Measurements from ENCODE around the gene PRAMEF6.
"Not testable (repeated sequence)": the region's sequence is repeated elsewhere in the genome, so short reads cannot be mapped to it uniquely, and the experiment has no call there.

The PRAMEF6 gene

DNA sequence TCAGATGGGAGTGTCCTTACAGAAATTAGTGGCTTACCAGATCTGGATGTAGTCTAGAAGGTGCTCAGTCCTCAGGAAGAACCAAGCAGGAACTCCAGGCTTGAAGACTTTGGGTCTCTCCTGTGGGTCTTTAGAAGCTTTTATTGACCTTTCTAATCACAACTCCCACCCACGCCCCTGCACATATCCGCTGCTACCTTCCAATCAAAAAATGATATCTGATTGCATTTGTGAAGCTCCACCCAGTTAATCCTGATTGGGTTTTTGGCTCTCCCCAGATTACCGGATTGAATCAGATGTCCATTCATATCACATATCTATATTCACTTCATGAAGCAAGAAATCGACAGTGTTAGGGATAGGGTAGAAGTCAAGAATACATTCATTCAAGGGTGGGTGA is at the start of gene PRAMEF6:
Gene PRAMEF6, minus strand, starts transcription at position 101 of the 400 bp plus-strand sequence. CDS start 5,062 bp downstream, outside the sequence.
- not testable (repeated sequence) for H3K27ac Mint-ChIP-seq; H3K9me3 Mint-ChIP-seq; DNase-seq; H3K4me1 Mint-ChIP-seq; H3K4me3 Mint-ChIP-seq; H3K36me3 Mint-ChIP-seq (ENCODE audit: low read depth); H3K27me3 Mint-ChIP-seq (ENCODE audit: low read depth, poor library complexity)

GRCh38 chr1:12924368-12924767 is 23.0 kb downstream of the PRAMEF6 start:
- DNase-seq; H3K36me3 Mint-ChIP-seq (ENCODE audit: low read depth); H3K27ac Mint-ChIP-seq; H3K9me3 Mint-ChIP-seq; H3K4me1 Mint-ChIP-seq; H3K27me3 Mint-ChIP-seq (ENCODE audit: low read depth, poor library complexity); H3K4me3 Mint-ChIP-seq: not testable (repeated sequence)

- not testable (repeated sequence) for H3K4me3 Mint-ChIP-seq; DNase-seq; H3K36me3 Mint-ChIP-seq (ENCODE audit: low read depth); H3K27ac Mint-ChIP-seq; H3K27me3 Mint-ChIP-seq (ENCODE audit: low read depth, poor library complexity); H3K4me1 Mint-ChIP-seq; H3K9me3 Mint-ChIP-seq
Measured at GRCh38 chr1:12921749-12922148, 25.6 kb downstream of the PRAMEF6 start.

GRCh38 chr1:12916310-12916709 is 31.1 kb downstream of the PRAMEF6 start, which contains the start of gene PRAMEF7:
Gene PRAMEF7 (plus strand): TSS chr1:12916610. CDS start chr1:12917693, 1,083 bp downstream.
- DNase-seq; H3K9me3 Mint-ChIP-seq; H3K27me3 Mint-ChIP-seq (ENCODE audit: low read depth, poor library complexity); H3K36me3 Mint-ChIP-seq (ENCODE audit: low read depth); H3K27ac Mint-ChIP-seq; H3K4me3 Mint-ChIP-seq; H3K4me1 Mint-ChIP-seq: not testable (repeated sequence)

- not testable (repeated sequence) for H3K27ac Mint-ChIP-seq; H3K27me3 Mint-ChIP-seq (ENCODE audit: low read depth, poor library complexity); DNase-seq; H3K9me3 Mint-ChIP-seq; H3K36me3 Mint-ChIP-seq (ENCODE audit: low read depth); H3K4me1 Mint-ChIP-seq; H3K4me3 Mint-ChIP-seq
Measured at GRCh38 chr1:12903793-12904572, 43.4 kb downstream of the PRAMEF6 start.

DNA sequence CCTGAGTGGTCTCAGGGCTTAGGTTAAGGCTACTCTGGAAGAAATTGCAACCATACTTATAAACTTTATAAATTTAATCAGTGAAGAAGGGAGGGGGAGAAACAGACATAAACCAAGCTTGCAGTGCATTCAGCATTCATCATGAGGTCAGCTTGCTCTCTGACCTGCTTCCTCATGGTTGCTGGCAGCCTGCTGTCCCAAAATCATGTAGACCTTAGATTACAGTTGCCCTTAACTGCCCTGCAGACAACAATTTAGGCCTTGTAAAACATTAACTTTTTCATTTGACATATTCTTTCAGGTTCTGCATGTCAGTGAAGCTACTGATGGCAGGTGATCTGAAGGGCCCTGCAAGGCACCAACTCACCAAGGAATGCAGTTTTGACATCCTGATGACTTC is 48.2 kb downstream of the PRAMEF6 start:
- H3K4me3 Mint-ChIP-seq, result not testable (repeated sequence)

GRCh38 chr1:12898170-12898569 is 49.2 kb downstream of the PRAMEF6 start, which contains the start of gene PRAMEF10:
Gene PRAMEF10 (minus strand): TSS chr1:12898270. CDS start chr1:12895847, 2,423 bp downstream.
- not testable (repeated sequence) for H3K36me3 Mint-ChIP-seq (ENCODE audit: low read depth); H3K27me3 Mint-ChIP-seq (ENCODE audit: low read depth, poor library complexity); H3K27ac Mint-ChIP-seq; H3K4me1 Mint-ChIP-seq; H3K9me3 Mint-ChIP-seq; DNase-seq; H3K4me3 Mint-ChIP-seq

More for the DNA sequence above, 48.2 kb downstream of the PRAMEF6 start:
- H3K9me3 Mint-ChIP-seq; H3K27ac Mint-ChIP-seq; H3K4me1 Mint-ChIP-seq; DNase-seq; H3K36me3 Mint-ChIP-seq (ENCODE audit: low read depth); H3K27me3 Mint-ChIP-seq (ENCODE audit: low read depth, poor library complexity): not testable (repeated sequence)
